ENCODE data around the gene ROCK2.

The ROCK2 gene

GRCh38 chr2:11142330-11142729, 202.1 kb downstream of the ROCK2 start:
- no peak for TF ChIP-seq CTCF (conservative IDR thresholded peaks at IDR 0.05; ENCODE audit: low read length)
- no peak overlapping the region for H3K4me3 ChIP-seq (ENCODE audit: low read length)
- no peak for DNase-seq (ENCODE audit: low read depth)

GRCh38 chr2:11141319-11141718, 203.1 kb downstream of the ROCK2 start:
- DNase-seq (ENCODE audit: low read depth) = no peak
- no peak overlapping the region for H3K4me3 ChIP-seq (ENCODE audit: low read length)

GRCh38 chr2:11140492-11140891, 203.9 kb downstream of the ROCK2 start:
- no peak for TF ChIP-seq CTCF (conservative IDR thresholded peaks at IDR 0.05; ENCODE audit: low read length)
- no peak overlapping the region for H3K4me3 ChIP-seq (ENCODE audit: low read length)
- DNase-seq (ENCODE audit: low read depth) = peak; percentile 28

More at GRCh38 chr2:11141319-11141718, 203.1 kb downstream of the ROCK2 start:
- TF ChIP-seq CTCF (conservative IDR thresholded peaks at IDR 0.05; ENCODE audit: low read length) = no peak

- no peak for TF ChIP-seq CTCF (conservative IDR thresholded peaks at IDR 0.05; ENCODE audit: low read length)
- no peak overlapping the region for H3K4me3 ChIP-seq (ENCODE audit: low read length)
- no peak for DNase-seq (ENCODE audit: low read depth)
Measured at GRCh38 chr2:11134349-11134748, 210.1 kb downstream of the ROCK2 start.

- no peak for DNase-seq (ENCODE audit: low read depth)
- no peak for TF ChIP-seq CTCF (conservative IDR thresholded peaks at IDR 0.05; ENCODE audit: low read length)
- H3K4me3 ChIP-seq (ENCODE audit: low read length) = no peak overlapping the region
Measured at GRCh38 chr2:11133936-11134320, 210.5 kb downstream of the ROCK2 start.

- DNase-seq (ENCODE audit: low read depth) = no peak
- peak overlapping the region; percentile 63 for H3K4me3 ChIP-seq (ENCODE audit: low read length)
- TF ChIP-seq CTCF (conservative IDR thresholded peaks at IDR 0.05; ENCODE audit: low read length) = no peak
Measured at GRCh38 chr2:11133238-11133935, 211.0 kb downstream of the ROCK2 start.

- TF ChIP-seq CTCF (conservative IDR thresholded peaks at IDR 0.05; ENCODE audit: low read length) = no peak
- H3K4me3 ChIP-seq (ENCODE audit: low read length) = no peak overlapping the region
- no peak for DNase-seq (ENCODE audit: low read depth)
Measured at GRCh38 chr2:11132036-11132671, 212.3 kb downstream of the ROCK2 start.

All from AG10803 (cell line).